ENCODE measurements around the gene RARB. TPM values are rescaled to one million over a fixed set of nuclear protein-coding genes. Genes with fewer than 3 reads are reported as not detected.

RARB gene
- total and polyA plus RNA-seq, 2 of the 13 experiments (the other 11 are each of a cell fraction or from before 2014, with no cell fraction given), result 0.16 TPM; not detected in 1

DNA sequence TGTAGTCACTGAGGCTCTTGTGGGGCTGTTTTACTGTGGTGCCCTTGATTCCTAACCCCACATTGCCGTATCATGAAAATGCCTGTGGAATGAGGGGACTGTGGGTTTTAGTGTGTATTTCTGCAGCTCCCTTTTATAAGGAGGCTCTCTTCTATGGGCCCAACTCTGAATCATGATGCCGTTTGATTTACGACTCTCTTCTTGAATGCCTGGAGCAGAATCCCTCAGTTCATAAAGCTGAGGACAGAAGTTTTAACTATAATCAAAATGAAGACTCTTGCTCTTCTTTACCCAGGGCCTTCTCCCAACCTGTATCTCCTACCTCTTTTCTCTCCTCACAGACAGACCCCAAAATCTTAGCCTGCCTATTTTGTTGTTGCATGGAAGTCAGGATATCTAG lies 109.5 kb downstream of the RARB start:
- Histone ChIP-seq H3K4me3 (replicated peaks in 1 of 3; ENCODE audit: insufficient read depth in 1 of 3, low read depth in 2 of 3, low read length in 3 of 3) (no peak overlapping the region), H3K27me3 (ENCODE audit: control insufficient read depth in 1 of 2, insufficient read depth in 2 of 2, low read length in 2 of 2) (no peaks in the 10 kb centered on the region), H3K4me1 (ENCODE audit: insufficient read depth, low read length) (peaks cover 16% of the 10 kb centered on the region), H3K27ac (ENCODE audit: extremely low read length, insufficient read depth, low read length) (no peak overlapping the region), H3K9me3 (ENCODE audit: low read length) (no peaks in the 10 kb centered on the region), H3K79me2 (ENCODE audit: insufficient read depth, low read length) (no peaks in the 10 kb centered on the region), H2AFZ (ENCODE audit: low read length) (no peak overlapping the region), H3K4me2 (ENCODE audit: low read depth, low read length) (no peak overlapping the region), H4K20me1 (ENCODE audit: insufficient read depth, low read length) (no peaks in the 10 kb centered on the region), H3K36me3 (replicated peaks in 1 of 2; ENCODE audit: control insufficient read depth in 1 of 2, insufficient read depth in 2 of 2, low read length in 2 of 2) (no peaks in the 10 kb centered on the region), H3K9ac (ENCODE audit: insufficient read depth, low read depth, low read length) (no peak overlapping the region)
- intact Hi-C loops (cut with micrococcal nuclease; ENCODE audit: unreplicated experiment), result no loop called here
- in situ Hi-C loops (cut with HindIII; ENCODE audit: extremely low pct_ligation_motif_present, low pct_unique_long_range_greater_than_20kb), result no loop called here
- CTCF ChIA-PET (ENCODE audit: low intra/inter-chr PET ratio, low total read pairs), result no interaction called here
- POLR2A ChIA-PET, result no interaction called here
- WGBS (ENCODE audit: low lambda C conversion rate), result 78% methylated on average over 3 of the region's 3 CpGs
- ATAC-seq (no peak), FAIRE-seq (no peak), DNase-seq (ENCODE audit: low spot score) (no peak)
- no peak for TF ChIP-seq JDP2 (CRISPR knock-in tag; IDR thresholded peaks at IDR 0.05; ENCODE audit: borderline replicate concordance)
- TF ChIP-seq, protein P1, sequence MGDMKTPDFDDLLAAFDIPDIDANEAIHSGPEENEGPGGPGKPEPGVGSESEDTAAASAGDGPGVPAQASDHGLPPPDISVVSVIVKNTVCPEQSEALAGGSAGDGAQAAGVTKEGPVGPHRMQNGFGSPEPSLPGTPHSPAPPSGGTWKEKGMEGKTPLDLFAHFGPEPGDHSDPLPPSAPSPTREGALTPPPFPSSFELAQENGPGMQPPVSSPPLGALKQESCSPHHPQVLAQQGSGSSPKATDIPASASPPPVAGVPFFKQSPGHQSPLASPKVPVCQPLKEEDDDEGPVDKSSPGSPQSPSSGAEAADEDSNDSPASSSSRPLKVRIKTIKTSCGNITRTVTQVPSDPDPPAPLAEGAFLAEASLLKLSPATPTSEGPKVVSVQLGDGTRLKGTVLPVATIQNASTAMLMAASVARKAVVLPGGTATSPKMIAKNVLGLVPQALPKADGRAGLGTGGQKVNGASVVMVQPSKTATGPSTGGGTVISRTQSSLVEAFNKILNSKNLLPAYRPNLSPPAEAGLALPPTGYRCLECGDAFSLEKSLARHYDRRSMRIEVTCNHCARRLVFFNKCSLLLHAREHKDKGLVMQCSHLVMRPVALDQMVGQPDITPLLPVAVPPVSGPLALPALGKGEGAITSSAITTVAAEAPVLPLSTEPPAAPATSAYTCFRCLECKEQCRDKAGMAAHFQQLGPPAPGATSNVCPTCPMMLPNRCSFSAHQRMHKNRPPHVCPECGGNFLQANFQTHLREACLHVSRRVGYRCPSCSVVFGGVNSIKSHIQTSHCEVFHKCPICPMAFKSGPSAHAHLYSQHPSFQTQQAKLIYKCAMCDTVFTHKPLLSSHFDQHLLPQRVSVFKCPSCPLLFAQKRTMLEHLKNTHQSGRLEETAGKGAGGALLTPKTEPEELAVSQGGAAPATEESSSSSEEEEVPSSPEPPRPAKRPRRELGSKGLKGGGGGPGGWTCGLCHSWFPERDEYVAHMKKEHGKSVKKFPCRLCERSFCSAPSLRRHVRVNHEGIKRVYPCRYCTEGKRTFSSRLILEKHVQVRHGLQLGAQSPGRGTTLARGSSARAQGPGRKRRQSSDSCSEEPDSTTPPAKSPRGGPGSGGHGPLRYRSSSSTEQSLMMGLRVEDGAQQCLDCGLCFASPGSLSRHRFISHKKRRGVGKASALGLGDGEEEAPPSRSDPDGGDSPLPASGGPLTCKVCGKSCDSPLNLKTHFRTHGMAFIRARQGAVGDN (CRISPR knock-in tag; IDR thresholded peaks at IDR 0.05), result no peak
- TF ChIP-seq ISL2 (CRISPR knock-in tag; IDR thresholded peaks at IDR 0.05), result no peak
- no peak for TF ChIP-seq ZFP36L2 (CRISPR knock-in tag; IDR thresholded peaks at IDR 0.05)
- TF ChIP-seq BCL6 (CRISPR knock-in tag; IDR thresholded peaks at IDR 0.05), result no peak
- no peak for TF ChIP-seq ZNF775 (CRISPR knock-in tag; IDR thresholded peaks at IDR 0.05; ENCODE audit: borderline replicate concordance)
- TF ChIP-seq NR3C1 (CRISPR knock-in tag; IDR thresholded peaks at IDR 0.05), result no peak
- no peak for TF ChIP-seq ZNF749 (CRISPR knock-in tag; IDR thresholded peaks at IDR 0.05; ENCODE audit: borderline replicate concordance)
- no peak for TF ChIP-seq ZBTB25 (CRISPR knock-in tag; IDR thresholded peaks at IDR 0.05)
- no peak for TF ChIP-seq ARNT (IDR thresholded peaks at IDR 0.05)
- no peak for TF ChIP-seq ATF1 (CRISPR knock-in tag; IDR thresholded peaks at IDR 0.05)
- TF ChIP-seq ZNF790 (CRISPR knock-in tag; IDR thresholded peaks at IDR 0.05; ENCODE audit: borderline replicate concordance), result no peak
- no TSS peak for BruUV-seq (replicated peaks)

Measured in HepG2 (cell line).